COR-L47 (cell line): ENCODE results near the gene IGFL4.
A peak's percentile ranks its signal among the peaks of the same experiment; 100 is the strongest.

Source experiments
- DNase-seq: peaks from one replicate; lab custom pipeline; 2025; lab: John Stamatoyannopoulos, UW

Gene IGFL4

DNA sequence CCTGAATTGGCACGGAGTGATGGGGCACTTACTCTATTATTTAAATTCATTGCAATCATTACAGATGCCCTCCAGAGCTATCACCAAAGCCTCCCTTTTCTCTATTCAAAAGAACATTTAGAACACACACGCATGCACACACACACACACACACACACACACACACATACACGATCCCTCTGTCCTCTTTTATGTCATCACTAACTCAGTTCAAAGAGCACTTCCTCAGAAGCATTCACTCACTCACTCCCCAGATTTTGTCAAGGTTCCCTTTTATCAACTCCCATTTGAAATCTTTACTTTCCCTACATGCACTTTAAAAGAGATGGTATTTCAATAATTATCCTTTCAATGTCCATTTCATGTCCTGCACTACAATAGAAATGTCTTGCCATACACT, 22.4 kb upstream of the IGFL4 start:
- no peak for DNase-seq

DNA sequence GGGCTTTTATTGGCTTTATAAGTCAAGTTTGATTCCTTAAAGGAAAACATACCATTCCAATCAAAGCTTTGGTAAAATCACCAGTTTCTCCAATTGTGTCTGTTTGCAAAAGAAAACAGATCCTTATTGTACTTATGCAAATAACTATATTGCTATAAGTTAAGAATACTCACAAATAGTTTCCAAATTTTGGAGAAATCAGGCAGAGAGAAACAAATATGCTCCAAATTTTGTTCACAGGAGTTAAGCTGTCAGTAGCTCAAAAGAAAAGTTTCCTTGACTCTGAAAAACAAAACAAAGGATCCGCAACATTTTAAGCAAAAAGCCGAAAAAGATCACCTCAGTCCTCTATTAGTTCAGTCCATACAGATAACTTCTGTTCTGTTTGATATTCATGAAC, 19.2 kb upstream of the IGFL4 start:
- DNase-seq, result no peak

DNA sequence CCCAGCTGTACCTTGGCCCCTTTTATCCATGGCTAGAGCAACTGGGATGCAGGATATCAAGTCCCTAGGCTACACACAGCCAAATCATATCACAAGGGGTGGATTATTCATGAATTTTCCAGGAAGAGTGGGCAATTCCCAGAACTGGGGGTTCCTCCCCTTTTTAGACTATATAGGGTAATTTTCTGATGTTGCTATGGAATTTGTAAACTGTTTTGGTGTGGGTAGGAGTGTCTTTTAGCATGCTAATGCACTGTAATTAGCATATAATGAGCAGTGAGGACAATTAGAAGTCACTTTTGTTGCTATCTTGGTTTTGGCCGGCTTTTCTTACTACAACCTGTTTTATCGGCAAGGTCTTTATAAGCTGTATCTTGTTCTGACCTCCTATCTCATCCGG, 18.0 kb upstream of the IGFL4 start:
- DNase-seq, result no peak

DNA sequence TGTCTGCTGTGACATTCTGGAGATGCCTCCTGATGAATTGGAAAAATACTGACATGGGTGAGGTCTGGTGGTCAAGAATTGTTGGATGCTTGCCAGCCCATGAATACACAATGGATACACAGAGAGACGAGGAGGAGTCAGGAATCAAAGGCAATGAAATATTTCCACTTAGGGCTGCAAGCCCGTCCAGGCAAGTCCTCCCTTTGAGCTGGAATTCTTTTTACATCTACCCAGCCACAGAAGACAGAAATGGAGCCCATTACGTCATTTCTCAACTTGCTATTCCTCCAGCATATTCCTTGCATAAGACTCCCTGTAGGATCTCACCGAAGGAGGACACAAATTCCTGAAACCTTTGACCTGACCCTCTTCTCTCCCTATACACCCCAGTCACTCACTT, 15.7 kb upstream of the IGFL4 start:
- DNase-seq, result peak; percentile 55

DNA sequence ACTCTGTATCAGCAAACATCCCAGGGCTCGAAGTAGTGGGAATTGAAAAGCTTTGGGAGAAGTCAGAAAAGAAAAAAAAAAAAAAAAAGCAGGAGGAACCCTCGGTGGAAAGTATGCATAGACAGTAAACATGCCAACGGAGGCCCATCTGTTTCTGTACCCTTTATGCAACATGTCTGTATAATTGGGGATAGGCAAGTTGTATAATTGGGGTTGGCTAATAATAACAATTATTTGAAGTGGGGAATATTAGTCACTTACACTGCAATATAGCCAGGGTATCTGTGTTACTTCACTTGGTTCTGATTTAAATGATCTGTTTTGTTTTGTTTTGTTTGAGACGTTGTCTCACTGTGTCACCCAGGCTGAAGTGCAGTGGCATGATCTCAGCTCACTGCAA, 12.1 kb upstream of the IGFL4 start:
- no peak for DNase-seq

DNA sequence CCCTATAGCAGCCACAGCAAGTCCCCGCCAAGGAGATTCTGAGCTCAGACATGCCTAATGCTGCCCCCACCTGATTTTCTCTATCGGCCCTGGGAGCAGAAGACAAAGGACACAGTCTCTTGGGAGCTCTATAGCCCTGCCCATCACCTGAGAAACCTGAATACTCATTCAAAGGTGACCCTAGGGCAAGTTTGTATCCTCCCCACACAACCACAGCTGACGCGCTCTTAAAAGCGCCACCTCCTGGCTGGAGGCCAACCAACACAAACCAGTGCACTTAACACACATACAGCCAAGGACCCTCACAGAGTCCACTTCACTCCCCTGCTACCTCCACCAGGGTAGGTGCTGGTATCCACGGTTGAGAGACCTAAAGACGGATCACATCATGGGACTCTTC, 8.8 kb upstream of the IGFL4 start:
- DNase-seq, result no peak

DNA sequence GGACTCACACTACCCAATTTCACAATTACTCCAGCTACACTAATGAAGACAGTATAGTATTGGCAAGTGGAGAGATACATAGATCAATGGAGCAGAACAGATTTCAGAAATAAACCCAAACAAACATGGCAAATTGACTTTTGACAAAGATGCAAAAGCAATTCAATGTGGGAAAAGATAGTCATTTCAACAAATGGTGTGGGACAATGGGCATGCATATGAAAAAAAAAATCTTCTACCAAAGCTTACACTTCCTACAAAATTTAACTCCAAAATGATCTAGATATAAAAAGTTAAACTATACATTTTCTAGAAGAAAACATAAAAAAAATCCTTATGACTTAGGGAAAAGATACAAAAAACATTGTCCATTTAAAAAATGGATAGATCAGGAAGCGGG, 2.7 kb upstream of the IGFL4 start:
- DNase-seq, result no peak

DNA sequence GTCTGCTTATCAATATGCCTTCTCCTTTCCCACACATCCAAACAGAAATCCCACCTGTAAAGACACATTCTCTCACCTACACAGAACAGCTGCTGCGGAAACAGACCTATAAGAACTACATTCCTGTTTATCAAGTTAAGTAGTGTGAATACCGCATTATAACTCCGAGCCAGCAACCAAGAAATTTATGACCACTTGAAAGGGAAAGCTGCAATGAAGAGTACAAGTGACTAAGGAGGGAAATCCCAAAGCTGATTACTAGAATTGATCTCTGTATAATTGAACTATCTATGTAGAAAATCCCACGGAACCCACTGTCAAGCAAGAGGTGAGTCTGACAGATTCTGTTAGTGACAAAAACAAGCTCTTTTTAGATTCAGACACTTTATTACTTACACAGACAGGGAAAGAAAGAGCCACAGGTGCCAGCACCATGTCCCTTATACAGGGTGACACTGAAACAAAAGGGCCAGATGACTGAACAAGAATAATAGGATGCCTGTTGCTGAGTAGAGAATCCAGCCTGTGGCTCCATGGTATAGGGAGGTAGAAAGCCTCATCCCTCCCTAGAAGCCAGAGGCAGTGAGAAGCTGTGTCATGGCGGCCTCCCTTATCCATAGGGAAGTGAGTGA, 1.6 kb upstream of the IGFL4 start:
- DNase-seq, result no peak

DNA sequence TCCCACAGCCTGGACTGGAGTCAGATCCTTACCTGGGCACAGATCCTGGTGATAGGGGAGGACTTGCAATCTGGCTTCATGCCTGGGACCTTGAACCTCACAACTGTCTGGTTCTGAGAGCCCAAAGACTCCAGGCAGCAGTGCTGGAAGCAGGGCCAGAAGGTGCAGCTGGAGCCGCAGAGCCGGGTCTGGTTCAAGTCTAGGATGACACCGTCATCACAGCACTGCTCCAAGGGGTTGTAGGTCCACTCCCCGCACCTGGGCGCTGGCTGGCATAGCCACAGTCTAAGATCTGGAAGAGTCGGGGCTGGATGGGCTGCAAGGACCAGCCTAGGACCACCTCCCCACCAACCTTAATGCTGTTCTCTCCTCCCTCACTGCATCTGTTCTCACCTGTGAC, 677 bp downstream of the IGFL4 start:
- no peak for DNase-seq

DNA sequence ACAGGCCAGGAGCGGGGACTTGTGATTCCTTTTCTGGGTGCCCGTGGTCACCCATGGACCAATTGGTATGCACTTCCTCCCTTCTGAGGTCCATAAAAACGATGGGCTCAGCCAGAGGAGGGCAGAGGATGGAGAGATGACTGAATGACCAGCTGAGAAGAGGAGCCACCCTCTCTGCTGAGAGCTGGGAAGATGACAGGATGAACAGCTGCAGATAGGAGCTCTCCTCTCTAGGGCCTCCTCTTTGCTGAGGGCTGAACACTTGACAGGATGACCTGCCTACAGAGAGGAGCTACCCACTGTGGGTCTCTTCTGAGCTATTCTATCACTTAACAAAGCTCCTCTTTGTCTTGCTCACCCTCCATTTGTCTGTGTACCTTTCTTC, 4.1 kb downstream of the IGFL4 start:
- no peak for DNase-seq

DNA sequence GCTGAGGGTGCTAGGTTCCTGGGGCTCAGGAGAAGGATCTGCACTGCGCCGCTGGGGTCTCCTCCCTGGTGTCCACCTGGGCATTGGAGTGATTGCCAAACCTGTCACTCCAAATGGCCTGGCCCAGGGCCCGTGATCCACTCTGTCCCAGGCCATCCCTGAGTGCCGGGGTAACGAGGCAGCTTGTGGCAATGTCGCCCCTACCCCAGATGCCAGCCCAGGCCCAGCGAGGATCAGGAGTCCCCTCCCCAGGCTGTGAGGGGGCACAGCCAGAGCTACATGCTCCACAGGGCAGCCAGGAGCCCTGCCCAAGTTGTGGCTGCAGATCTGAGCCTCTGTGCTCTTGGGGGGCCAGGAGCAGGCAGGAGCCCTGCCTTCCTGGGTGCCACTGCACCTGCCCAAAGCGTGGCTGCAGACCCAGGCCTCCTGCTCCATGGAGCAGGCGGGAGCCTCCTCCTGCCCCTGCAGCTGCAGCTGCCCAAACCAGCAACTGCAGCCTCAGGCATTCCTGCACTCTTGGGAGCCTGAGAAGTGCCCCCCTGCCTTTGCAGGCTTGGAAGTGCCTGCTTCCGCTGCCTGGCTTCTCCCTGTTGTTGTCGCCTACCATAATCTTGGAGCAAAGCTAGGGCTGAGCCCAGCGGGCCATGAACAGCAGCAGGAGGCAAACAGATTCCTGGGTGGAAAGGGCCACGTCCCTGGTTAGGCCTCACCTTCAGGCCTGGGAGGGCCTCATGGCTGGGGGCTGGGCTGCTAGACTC, 4.6 kb downstream of the IGFL4 start:
- no peak for DNase-seq

DNA sequence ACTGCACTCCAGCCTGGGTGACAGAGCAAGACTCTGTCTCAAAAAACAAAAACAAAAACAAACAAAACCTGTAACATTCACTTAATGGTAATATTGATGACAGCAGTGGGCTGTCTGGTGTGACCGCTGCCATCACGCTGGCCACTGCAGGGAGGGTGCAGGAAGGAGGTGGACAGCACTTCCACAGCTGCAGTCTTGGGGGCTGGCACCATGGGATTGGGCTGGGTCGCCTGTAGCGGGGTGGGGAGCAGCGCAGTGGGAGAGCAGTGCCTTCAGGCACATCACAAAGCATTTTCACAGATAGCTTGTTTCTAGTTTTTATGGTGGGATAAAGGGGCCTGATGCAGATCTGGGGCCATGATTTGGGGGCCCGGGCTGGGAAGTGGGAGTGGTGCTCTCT, 5.3 kb downstream of the IGFL4 start:
- DNase-seq, result no peak

DNA sequence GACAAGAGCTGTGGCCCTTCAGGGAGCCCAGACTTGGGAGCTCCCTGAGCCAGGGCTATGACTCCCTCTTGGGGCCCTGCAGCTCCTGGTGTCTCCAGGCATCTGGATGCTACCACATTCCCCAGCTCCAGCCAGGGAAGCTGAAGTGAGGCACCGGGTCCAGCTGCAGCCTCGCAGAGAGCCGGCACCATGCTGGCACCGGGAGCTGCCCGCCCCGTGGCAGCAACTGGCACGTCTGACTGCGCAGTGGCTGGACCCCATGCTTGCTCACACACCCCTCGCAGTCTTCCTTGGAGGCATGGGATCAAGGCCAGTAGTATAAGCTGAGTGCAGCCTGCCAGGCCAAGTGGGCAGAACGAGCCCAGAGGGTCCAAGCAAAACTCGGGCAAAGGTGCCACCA, 7.4 kb downstream of the IGFL4 start:
- DNase-seq, result no peak

DNA sequence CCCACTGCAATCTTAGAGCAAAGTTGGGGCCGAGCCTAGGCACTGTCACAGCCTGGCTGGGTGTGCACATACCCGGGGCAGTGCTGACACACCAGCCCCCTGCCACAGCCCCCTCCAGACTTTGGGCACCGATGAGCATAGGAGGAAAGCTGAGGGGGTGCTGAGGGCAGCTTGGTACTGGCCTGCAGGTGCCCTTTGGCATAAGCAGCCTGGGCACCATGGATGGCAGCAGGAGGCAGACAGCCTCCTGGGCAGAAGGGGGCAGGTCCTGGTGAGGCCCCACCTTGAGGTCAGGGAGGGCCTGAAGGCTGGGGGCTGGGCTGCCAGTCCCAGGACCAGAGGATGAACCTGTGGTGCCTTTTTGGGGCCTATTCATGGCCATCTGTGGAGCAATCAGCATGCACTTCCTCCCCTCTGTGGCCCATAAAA, 8.2 kb downstream of the IGFL4 start:
- DNase-seq, result no peak

DNA sequence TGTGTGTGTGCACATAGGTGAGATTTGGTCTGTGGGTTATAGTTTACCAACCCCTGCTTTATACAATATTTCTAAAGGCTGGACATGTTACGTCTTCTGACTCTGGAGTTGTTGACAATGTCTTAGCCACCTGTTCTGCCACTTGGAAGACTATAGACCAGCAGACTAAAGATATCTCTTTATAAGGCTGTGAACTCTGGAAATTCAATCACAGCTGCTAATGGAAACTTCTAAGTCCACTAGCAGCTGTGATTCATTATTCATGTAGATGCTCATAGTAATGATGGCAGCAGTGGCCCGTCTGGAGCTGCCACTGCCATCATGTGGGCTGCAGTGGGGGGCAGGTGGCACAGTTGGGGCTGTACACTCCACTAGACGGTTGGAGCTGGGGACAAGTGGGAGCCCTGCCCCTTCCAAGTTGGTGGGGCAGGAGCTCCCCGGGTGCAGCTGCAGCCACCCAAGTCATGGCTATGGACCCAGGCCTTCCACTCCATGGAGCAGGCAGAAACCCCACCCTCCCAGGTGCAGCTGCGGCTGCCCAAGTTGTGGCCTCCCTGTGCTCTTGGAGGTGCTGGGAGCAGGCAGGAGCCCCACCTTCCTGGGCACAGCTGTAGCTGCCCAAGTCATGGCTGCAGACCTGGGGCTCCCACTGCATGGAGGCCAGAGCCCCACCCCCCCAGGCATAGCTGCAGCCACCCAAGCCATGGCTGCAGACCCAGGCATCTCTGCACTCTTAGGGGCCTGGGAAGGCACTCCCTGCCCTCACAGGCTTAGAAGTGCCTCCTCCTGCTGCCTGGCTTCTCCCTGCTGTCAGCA, 8.8 kb downstream of the IGFL4 start:
- DNase-seq, result no peak

DNA sequence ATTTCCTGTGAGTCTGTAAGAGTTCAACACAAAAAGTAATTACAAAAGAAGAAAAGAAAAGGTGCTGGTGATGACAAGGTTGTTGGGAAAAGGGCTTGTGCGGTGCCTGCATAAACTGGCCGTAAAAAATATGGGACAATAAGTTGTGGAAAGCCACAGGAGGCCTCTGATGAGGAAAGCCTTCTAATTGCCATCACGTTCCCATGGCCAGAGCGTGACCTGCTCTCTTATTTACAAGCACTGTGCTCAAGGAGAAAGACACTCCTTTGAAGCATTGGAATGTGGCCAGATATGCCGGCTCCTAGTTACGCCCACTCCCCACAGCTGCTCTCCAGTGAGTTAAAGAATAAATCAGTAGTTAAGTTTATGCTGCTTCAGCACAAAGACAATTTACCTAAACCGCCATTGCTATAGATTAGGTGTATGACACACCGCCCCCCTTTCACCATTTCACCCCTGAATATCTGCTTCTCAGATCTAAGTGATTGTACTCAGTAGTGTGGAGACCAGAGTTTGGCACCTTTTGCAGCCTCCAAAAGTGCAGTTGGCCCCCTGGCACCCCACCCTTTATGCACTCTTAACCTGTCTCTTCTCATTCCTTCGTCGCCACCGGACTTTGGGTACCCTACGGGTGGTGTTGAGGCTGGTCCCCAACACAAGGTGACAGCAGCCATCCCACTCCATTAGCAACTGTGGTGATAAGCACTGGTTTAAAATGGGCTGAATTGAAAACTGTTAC, 9.8 kb downstream of the IGFL4 start:
- DNase-seq, result no peak

DNA sequence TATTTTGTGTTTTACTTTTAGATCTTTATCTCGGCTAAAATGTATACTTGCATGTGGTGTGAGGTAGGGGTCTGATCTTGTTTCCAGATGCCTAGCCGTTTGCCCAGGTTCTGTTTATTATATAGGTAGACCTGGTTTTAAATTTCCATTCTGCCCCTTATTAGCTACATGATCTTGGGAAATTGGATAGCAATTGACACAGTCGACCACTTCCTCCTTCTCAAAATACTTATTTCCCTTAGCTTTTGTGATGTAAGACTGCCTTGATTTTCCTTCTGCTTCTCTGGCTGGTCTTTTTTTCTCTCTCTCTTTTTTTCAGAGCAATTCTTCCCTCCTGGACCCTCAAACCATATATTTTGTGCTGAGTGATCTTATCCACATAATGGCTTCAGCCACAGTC, 15.0 kb downstream of the IGFL4 start:
- DNase-seq, result no peak

DNA sequence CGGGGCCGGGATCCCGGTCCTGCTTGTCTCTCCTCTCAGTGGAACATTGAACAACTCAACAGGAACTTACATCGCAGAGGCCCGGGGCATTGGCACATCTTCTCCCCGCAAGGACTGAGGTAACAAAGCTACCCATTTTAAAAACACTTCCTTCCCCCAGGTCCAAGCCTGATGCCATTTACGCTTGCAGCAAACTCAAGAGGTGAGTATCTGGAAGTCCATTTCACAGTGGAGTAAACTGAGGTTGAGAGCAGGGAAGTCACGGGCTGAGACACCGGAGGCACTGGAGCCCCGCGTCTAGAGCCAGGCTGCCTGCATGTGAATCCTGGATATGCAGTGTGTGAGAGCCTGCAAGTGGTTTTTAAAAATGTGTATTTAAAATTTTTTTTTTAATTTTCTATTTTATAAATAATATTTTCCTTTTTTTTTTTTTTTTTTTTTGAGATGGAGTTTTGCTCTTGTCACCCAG, 17.5 kb downstream of the IGFL4 start:
- no peak for DNase-seq

DNA sequence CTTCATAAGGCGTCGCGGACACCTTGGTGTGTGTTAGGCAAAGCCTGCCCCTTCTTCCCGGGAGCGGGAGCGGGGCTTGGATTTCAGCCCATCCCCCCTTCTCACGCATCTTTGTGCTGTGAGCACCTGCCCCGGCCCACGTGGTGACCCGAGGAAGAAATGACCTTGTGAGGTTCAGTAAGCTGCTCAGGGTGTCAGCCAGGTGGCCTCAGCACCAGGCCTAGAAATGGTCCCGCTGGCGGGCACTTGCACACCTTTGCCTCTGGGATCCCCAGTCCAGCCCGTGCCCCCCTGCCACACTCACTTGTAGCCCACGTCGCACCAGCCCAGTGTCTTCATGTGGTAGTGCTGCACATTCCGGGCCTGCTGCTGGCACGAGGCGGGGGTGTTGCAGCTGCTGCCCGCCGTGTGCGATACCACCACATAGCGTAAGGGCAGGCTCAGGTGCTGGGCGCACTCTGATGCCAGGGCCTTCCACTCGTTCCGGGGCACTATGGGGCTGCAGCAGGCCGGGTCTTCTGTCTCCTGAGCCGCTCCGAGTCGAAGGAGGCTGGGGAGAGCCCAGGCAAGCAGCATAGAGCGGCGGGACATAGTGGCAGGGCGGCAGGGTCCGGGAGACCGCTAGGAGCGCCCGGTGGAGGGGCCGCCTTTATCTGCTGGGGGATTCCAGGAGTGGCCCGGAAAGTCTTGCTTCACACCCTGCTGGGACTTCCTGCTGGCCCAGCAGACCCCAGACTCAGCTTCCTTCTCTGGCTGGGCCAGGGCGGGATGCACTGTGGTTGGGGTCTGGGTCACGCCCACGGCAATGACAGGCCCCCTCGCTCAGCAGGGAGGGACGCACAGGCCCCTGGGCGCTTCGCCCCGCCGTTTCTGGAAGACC, 18.1 kb downstream of the IGFL4 start, which contains the start of gene PGLYRP1:
PGLYRP1 (minus strand) TSS at position 623 of the 880 bp plus-strand sequence; CDS start at position 591, 32 bp downstream.
- no peak for DNase-seq

DNA sequence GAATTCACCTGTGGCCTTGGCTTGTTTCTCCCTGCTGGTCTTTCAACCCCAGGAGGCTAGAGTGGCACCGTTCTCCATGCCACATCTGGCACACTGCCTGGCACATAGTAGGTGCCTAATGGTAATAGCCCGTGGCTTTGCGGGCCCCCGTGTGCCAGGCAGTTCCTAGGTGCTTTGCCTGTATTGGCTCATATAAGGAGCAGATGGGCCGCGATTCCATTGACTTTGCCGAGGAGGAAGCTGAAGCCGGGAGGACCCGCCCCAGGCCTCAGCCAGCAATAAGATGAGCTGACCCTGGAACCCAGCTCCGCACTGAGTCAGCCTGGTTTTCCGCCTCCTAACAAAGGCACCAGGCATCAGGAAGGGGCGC, 18.8 kb downstream of the IGFL4 start:
- DNase-seq, result no peak

DNA sequence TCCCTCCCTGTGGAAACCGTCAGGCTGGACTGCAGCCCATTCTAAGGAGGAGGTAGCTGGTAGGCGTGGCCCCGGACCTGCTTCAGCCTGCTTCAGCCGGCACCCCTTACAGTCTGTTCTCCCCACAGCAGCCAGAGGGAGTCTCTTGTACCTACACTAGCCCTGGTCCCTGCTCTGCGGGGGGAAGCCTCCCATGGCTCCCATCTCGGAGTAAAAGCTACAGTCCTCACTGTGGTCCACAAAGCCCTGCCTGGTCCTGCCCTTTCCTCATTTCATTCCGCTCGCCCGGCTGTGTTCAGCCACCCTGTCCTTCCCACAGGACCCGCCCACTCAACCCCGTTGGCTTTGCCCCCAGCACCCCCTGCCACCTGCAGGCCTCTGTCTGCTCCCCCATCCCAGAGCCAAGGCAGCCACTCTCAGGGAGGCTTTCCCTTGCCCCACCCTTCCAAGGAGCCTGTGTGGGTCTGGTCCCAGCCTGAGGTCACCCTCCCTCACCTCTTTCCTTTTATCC, 19.2 kb downstream of the IGFL4 start:
- DNase-seq, result peak; percentile 11
